CD8-positive, alpha-beta memory T cell (primary cell): ENCODE data around the gene ACSL1. TPM values are rescaled to one million over a fixed set of nuclear protein-coding genes. Genes with fewer than 3 reads are reported as not detected.

ENCODE experiments used
- CTCF ChIA-PET: fragments of 350-600 bp; sonication (Branson Sonifier 250); formaldehyde crosslinking; loops from one replicate; lab custom pipeline; 2021; ENCODE audit warnings: antibody characterized with exemption; lab: Charles Lee
- POLR2A ChIA-PET: fragments of 350-600 bp; sonication (Branson Sonifier 250); formaldehyde crosslinking; loops from one replicate; lab custom pipeline; 2021; ENCODE audit warnings: antibody characterized with exemption; lab: Charles Lee
- DNase-seq, 5 donors: peaks; one replicate each; pipeline versions ENCODE4 v3.0.0 to v3.0.0-alpha.2; 2020 to 2022; ENCODE audit warnings: mixed read lengths in 1 of 5
- H3K27ac ChIP-seq: one replicate; pipeline ENCODE4 v1.7.0; 2013; ENCODE audit warnings: low read depth, mild to moderate bottlenecking, low read length, moderate library complexity
- H3K27me3 ChIP-seq: 2 replicates; pipeline ENCODE4 v1.7.0; 2013; ENCODE audit warnings: low read length, mild to moderate bottlenecking; ENCODE audit not compliant: insufficient read depth, poor library complexity, severe bottlenecking
- H3K36me3 ChIP-seq: 2 replicates; pipeline ENCODE4 v1.7.0; 2013; ENCODE audit warnings: mild to moderate bottlenecking, low read length, moderate library complexity; ENCODE audit not compliant: insufficient read depth
- H3K4me1 ChIP-seq: 2 replicates; pipeline ENCODE4 v1.7.0; 2013; ENCODE audit warnings: mild to moderate bottlenecking, low read length, moderate library complexity; ENCODE audit not compliant: insufficient read depth
- H3K4me3 ChIP-seq: 2 replicates; pipeline ENCODE4 v1.7.0; 2013; ENCODE audit warnings: mild to moderate bottlenecking, low read length
- H3K9me3 ChIP-seq: 2 replicates; pipeline ENCODE4 v1.7.0; 2013; ENCODE audit warnings: mild to moderate bottlenecking, low read length
- H3K27ac Mint-ChIP-seq, 8 donors: one replicate each; pipeline ENCODE4 v1.8.0; 2020 to 2021; ENCODE audit warnings: mixed read lengths in 8 of 8, mild to moderate bottlenecking in 6 of 8, inconsistent platforms in 3 of 8, moderate library complexity in 3 of 8
- H3K27me3 Mint-ChIP-seq, 2 donors: one replicate each; pipeline ENCODE4 v1.8.0; 2020 to 2021; ENCODE audit warnings: mixed read lengths in 2 of 2, mild to moderate bottlenecking in 1 of 2, moderate library complexity in 1 of 2
- H3K36me3 Mint-ChIP-seq, 3 donors: one replicate each; pipeline ENCODE4 v1.8.0; 2020 to 2021; ENCODE audit warnings: mixed read lengths in 3 of 3, inconsistent platforms in 1 of 3, mild to moderate bottlenecking in 1 of 3
- H3K4me1 Mint-ChIP-seq, 3 donors: one replicate each; pipeline ENCODE4 v1.8.0; 2020 to 2021; ENCODE audit warnings: mixed read lengths in 3 of 3, inconsistent platforms in 1 of 3, mild to moderate bottlenecking in 1 of 3
- H3K4me3 Mint-ChIP-seq, 7 donors: one replicate each; pipeline ENCODE4 v1.8.0; 2020 to 2021; ENCODE audit warnings: mixed read lengths in 7 of 7, mild to moderate bottlenecking in 6 of 7, moderate library complexity in 4 of 7, inconsistent platforms in 2 of 7
- H3K9me3 Mint-ChIP-seq, 5 donors: one replicate each; pipeline ENCODE4 v1.8.0; 2020 to 2022; ENCODE audit warnings: mixed read lengths in 5 of 5, mild to moderate bottlenecking in 3 of 5, moderate library complexity in 2 of 5, inconsistent platforms in 1 of 5
- polyA plus RNA-seq: library from polyadenylated mRNA; unstranded; fragments of 300-500 nt; fragmentation: Illumina TruSeq; gene quantifications from one replicate; pipeline ENCODE4 v1.2.3, GENCODE V29; 2021
- total RNA-seq, 2 experiments: library from RNA; stranded (reverse); gene quantifications; one replicate each; pipeline ENCODE4 v1.2.3, GENCODE V29; 2021

Gene ACSL1
- total and polyA plus RNA-seq, 3 experiments from 2014 or later, result 7.5 to 25.4 (median 23.5) TPM

GRCh38 chr4:184713887-184714286, 111.9 kb downstream of the ACSL1 start:
- DNase-seq, result no peak
- peaks cover 3 to 8% (median 4%) of the 10 kb centered on the region in 3 donors for H3K36me3 Mint-ChIP-seq
- POLR2A ChIA-PET, result no interaction called here
- no peaks in the 10 kb centered on the region for H3K9me3 Mint-ChIP-seq
- H3K4me1 Mint-ChIP-seq, result peaks cover 0 to 5% (median 0%) of the 10 kb centered on the region in 3 donors
- H3K4me3 Mint-ChIP-seq, result no peak overlapping the region
- CTCF ChIA-PET, result no interaction called here
- Histone ChIP-seq H3K4me3 (no peak overlapping the region), H3K9me3 (no peaks in the 10 kb centered on the region), H3K36me3 (no peaks in the 10 kb centered on the region), H3K4me1 (no peaks in the 10 kb centered on the region), H3K27ac (no peak overlapping the region), H3K27me3 (no peaks in the 10 kb centered on the region)
- peak overlapping the region in 2 of 8 donors; percentile 7 to 75 for H3K27ac Mint-ChIP-seq
- H3K27me3 Mint-ChIP-seq, result peaks cover 0 to 2% of the 10 kb centered on the region in 2 donors

GRCh38 chr4:184712322-184712721, 113.4 kb downstream of the ACSL1 start:
- H3K4me1 Mint-ChIP-seq, result peaks cover 0 to 5% (median 0%) of the 10 kb centered on the region in 3 donors
- POLR2A ChIA-PET, result no interaction called here
- no peak overlapping the region for H3K27ac Mint-ChIP-seq
- no peaks in the 10 kb centered on the region for H3K9me3 Mint-ChIP-seq
- Histone ChIP-seq H3K4me3 (no peak overlapping the region), H3K9me3 (no peaks in the 10 kb centered on the region), H3K36me3 (no peaks in the 10 kb centered on the region), H3K27ac (no peak overlapping the region), H3K4me1 (no peaks in the 10 kb centered on the region), H3K27me3 (no peaks in the 10 kb centered on the region)
- CTCF ChIA-PET, result no interaction called here
- H3K4me3 Mint-ChIP-seq, result no peak overlapping the region
- no peak for DNase-seq
- peaks cover 0 to 2% of the 10 kb centered on the region in 2 donors for H3K27me3 Mint-ChIP-seq
- H3K36me3 Mint-ChIP-seq, result peaks cover 0 to 8% (median 2%) of the 10 kb centered on the region in 3 donors

- H3K9me3 ChIP-seq, result no peaks in the 10 kb centered on the region
- no peaks in the 10 kb centered on the region for H3K36me3 ChIP-seq
- peaks cover 2 to 16% (median 9%) of the 10 kb centered on the region in 3 donors for H3K4me1 Mint-ChIP-seq
- no peaks in the 10 kb centered on the region for H3K27me3 ChIP-seq
- DNase-seq, result no peak
- ChIA-PET CTCF (interaction anchor here (0.7 kb wide), 1 partner anchor 19 kb away, joined by 3 read pairs; no protein-coding TSS in a partner anchor), POLR2A (no interaction called here)
- H3K4me1 ChIP-seq, result no peaks in the 10 kb centered on the region
- peaks cover 0 to 4% (median 0%) of the 10 kb centered on the region in 3 donors for H3K36me3 Mint-ChIP-seq
- no peak overlapping the region for H3K27ac ChIP-seq
- H3K27ac Mint-ChIP-seq, result peak overlapping the region in 2 of 8 donors; percentile 2 to 17
- H3K9me3 Mint-ChIP-seq, result no peaks in the 10 kb centered on the region
- H3K4me3 Mint-ChIP-seq, result no peak overlapping the region
- H3K4me3 ChIP-seq, result no peak overlapping the region
- no peaks in the 10 kb centered on the region for H3K27me3 Mint-ChIP-seq
Measured at GRCh38 chr4:184706453-184706852, 119.3 kb downstream of the ACSL1 start.

- DNase-seq, result no peak
- Mint-ChIP-seq H3K4me1 (peaks cover 2 to 16% (median 9%) of the 10 kb centered on the region in 3 donors), H3K27ac (peak overlapping the region in 1 of 8 donors; percentile 47), H3K27me3 (no peaks in the 10 kb centered on the region), H3K36me3 (peaks cover 0 to 4% (median 0%) of the 10 kb centered on the region in 3 donors), H3K9me3 (no peaks in the 10 kb centered on the region), H3K4me3 (peak overlapping the region in 3 of 7 donors; percentile 1 to 31 (median 8))
- H3K4me1 ChIP-seq, result no peaks in the 10 kb centered on the region
- ChIA-PET POLR2A (no interaction called here), CTCF (no interaction called here)
- H3K9me3 ChIP-seq, result no peaks in the 10 kb centered on the region
- H3K36me3 ChIP-seq, result no peaks in the 10 kb centered on the region
- no peaks in the 10 kb centered on the region for H3K27me3 ChIP-seq
- no peak overlapping the region for H3K4me3 ChIP-seq
- H3K27ac ChIP-seq, result no peak overlapping the region
Measured at GRCh38 chr4:184705692-184706091, 120.1 kb downstream of the ACSL1 start.

Other genes starting within 250 kb of the ACSL1 start
- gene CASP3, start 176.5 kb downstream of the ACSL1 start, total RNA-seq, result 10 to 100 TPM; 75.1 to 77.1 TPM
- 7.1 TPM for gene CASP3, start 176.5 kb downstream of the ACSL1 start, polyA plus RNA-seq
- 10 to 100 TPM; 19.0 to 20.2 TPM for gene PRIMPOL, start 176.2 kb downstream of the ACSL1 start, total RNA-seq
- 13.8 TPM for gene PRIMPOL, start 176.2 kb downstream of the ACSL1 start, polyA plus RNA-seq
- 10 to 100 TPM; 54.5 to 56.9 TPM for gene CENPU, start 91.9 kb downstream of the ACSL1 start, total RNA-seq
- gene CENPU, start 91.9 kb downstream of the ACSL1 start, polyA plus RNA-seq, result 3.5 TPM
- not detected for gene HELT, start 192.5 kb upstream of the ACSL1 start, total RNA-seq
- gene HELT, start 192.5 kb upstream of the ACSL1 start, polyA plus RNA-seq, result not detected